Esophagus muscularis mucosa (tissue), 3 donors: ENCODE measurements around the gene GLG1.

Source experiments
- POLR2A ChIP-seq: fragments of 450-650 bp; IDR thresholded peaks from one replicate; pipeline ENCODE4 v1.6.1; 2017; ENCODE audit warnings: antibody characterized with exemption, moderate library complexity, mild to moderate bottlenecking, low read depth
- POLR2AphosphoS5 ChIP-seq, 2 donors: sonication (generic); formaldehyde crosslinking; IDR thresholded peaks; one replicate each; pipeline ENCODE4 v1.6.1; 2017; ENCODE audit warnings: antibody characterized with exemption in 2 of 2
- TF ChIP-seq, protein P1 (sequence below), 3 experiments: fragments of 200-600 bp in 2 of 3; fragments of 450-650 bp in 1 of 3; sonication (generic) in 2 of 3; IDR thresholded peaks; one replicate each; pipeline ENCODE4 v1.5.1; 2017 to 2019; ENCODE audit warnings: antibody characterized with exemption in 3 of 3, mild to moderate bottlenecking in 2 of 3, moderate library complexity in 1 of 3

DNA sequence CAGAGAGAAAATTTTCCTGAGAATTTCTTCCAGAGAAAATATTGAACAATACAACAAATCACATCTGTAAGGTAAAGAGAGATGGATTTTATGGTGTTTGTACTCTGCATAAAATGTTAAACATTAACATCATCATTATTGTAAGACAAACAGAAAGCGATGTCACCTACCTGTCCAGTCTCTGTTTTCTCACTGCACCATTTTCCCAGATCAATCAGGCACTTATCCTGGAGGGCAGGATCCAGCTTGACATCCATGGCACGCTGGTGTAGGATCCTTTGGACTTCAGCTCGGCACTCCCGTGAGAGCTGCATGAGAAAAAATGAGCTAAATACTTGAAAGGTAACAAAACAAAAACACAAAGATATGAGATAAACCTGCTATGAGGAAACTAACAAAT, 129.7 kb downstream of the GLG1 start:
- TF ChIP-seq, protein P1, sequence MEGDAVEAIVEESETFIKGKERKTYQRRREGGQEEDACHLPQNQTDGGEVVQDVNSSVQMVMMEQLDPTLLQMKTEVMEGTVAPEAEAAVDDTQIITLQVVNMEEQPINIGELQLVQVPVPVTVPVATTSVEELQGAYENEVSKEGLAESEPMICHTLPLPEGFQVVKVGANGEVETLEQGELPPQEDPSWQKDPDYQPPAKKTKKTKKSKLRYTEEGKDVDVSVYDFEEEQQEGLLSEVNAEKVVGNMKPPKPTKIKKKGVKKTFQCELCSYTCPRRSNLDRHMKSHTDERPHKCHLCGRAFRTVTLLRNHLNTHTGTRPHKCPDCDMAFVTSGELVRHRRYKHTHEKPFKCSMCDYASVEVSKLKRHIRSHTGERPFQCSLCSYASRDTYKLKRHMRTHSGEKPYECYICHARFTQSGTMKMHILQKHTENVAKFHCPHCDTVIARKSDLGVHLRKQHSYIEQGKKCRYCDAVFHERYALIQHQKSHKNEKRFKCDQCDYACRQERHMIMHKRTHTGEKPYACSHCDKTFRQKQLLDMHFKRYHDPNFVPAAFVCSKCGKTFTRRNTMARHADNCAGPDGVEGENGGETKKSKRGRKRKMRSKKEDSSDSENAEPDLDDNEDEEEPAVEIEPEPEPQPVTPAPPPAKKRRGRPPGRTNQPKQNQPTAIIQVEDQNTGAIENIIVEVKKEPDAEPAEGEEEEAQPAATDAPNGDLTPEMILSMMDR (IDR thresholded peaks at IDR 0.05) = no peak
- TF ChIP-seq POLR2AphosphoS5 (IDR thresholded peaks at IDR 0.05) (no peak), POLR2A (no peak)
